ENCODE results near the gene ASGR1.

Gene ASGR1

GRCh38 chr17:7216242-7217112 lies 37.3 kb upstream of the ASGR1 start:
- no peak for DNase-seq

- DNase-seq: no peak
Measured at GRCh38 chr17:7215652-7216180, 36.5 kb upstream of the ASGR1 start.

GRCh38 chr17:7215136-7215638 lies 36.0 kb upstream of the ASGR1 start:
- no peak for DNase-seq

GRCh38 chr17:7214300-7215135 lies 35.3 kb upstream of the ASGR1 start:
- peak; percentile 100 for DNase-seq

- no peak for DNase-seq
Measured at GRCh38 chr17:7213895-7214299, 34.7 kb upstream of the ASGR1 start.

GRCh38 chr17:7211491-7212273 lies 32.5 kb upstream of the ASGR1 start:
- DNase-seq: no peak

- DNase-seq: no peak
Measured at GRCh38 chr17:7208754-7209460, 29.7 kb upstream of the ASGR1 start.

- DNase-seq: no peak
Measured at GRCh38 chr17:7208027-7208571, 28.9 kb upstream of the ASGR1 start.

- no peak for DNase-seq
Measured at GRCh38 chr17:7207120-7208001, 28.2 kb upstream of the ASGR1 start.

GRCh38 chr17:7205561-7205960 lies 26.4 kb upstream of the ASGR1 start:
- no peak for DNase-seq

- DNase-seq: peak; percentile 87
Measured at GRCh38 chr17:7204828-7205461, 25.8 kb upstream of the ASGR1 start.

GRCh38 chr17:7204336-7204735 lies 25.2 kb upstream of the ASGR1 start:
- no peak for DNase-seq

- no peak for DNase-seq
Measured at GRCh38 chr17:7203391-7203790, 24.2 kb upstream of the ASGR1 start.

GRCh38 chr17:7196651-7197401 lies 17.7 kb upstream of the ASGR1 start:
- no peak for DNase-seq

GRCh38 chr17:7195971-7196370 lies 16.8 kb upstream of the ASGR1 start:
- DNase-seq: no peak

- no peak for DNase-seq
Measured at GRCh38 chr17:7192271-7192937, 13.2 kb upstream of the ASGR1 start.

- DNase-seq: peak; percentile 33
Measured at GRCh38 chr17:7191571-7192270, 12.6 kb upstream of the ASGR1 start.

GRCh38 chr17:7191069-7191468 lies 11.9 kb upstream of the ASGR1 start:
- DNase-seq: no peak

Measured in stimulated activated CD4-positive, alpha-beta T cell treated with anti-CD3 and anti-CD28 coated beads, Interleukin-4, amount 100 ng/mL, for 1 hour (primary cell).